GM08714 (cell line): Measurements from ENCODE around the gene ZNF197.
"Not testable (repeated sequence)": the region's sequence is repeated elsewhere in the genome, so short reads cannot be mapped to it uniquely, and the experiment has no call there.

Experiments
- H3K4me3 ChIP-seq: fragments of 200-500 bp; sonication (Bioruptor generic); 2 replicates; pipeline ENCODE4 v1.5.1; 2014; ENCODE audit warnings: mild to moderate bottlenecking, low read length, inconsistent platforms
- ZNF274 ChIP-seq: IDR thresholded peaks from 2 replicates; pipeline ENCODE4 v1.6.1; 2012; ENCODE audit warnings: mild to moderate bottlenecking, low read depth, low read length

ZNF197 gene

DNA sequence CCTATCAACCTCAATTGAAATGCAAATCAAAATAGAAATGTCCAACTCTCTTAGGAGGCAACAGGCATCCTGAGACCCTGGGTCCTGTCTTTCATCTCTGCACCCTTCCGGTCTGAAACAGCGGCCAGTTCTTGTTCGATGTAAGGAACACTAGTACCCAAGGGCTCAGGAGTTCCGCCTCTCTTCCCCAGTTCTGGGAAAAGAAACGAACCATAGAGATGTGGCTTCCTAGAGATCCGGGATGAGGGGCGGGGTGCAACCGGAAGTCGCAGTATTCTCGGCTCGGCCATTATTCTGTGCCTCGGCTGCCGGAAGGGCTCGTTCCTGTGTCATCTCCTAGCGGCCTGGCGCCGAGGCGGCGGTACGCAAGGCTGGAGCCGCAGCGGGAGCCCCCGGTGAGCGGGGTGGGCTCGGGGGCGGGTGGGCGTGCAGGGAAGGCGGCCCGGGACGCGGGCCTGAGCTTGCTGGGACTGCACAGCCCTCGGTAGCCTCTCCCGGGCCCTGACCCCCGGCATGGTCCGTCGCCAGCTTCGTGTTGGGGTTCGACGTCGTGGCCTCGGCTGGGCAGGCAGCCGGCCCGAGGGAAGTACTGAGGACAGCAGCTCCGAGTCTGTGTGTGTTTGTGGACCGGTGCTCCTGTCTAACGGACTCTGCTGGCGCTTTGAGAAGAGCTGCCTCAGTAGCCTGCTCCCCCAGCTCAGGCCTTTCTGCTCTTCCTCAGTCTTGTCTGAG is at the start of gene ZNF197:
TSS of gene ZNF197 (plus strand) at position 288 of the 732 bp plus-strand sequence. CDS start 4,119 bp downstream, outside the sequence.
- no peak for TF ChIP-seq ZNF274
- peak within 1 kb of the TSS; percentile 93 for H3K4me3 ChIP-seq

GRCh38 chr3:44576613-44577012 is 48.2 kb upstream of the ZNF197 start:
- TF ChIP-seq ZNF274 = no peak

DNA sequence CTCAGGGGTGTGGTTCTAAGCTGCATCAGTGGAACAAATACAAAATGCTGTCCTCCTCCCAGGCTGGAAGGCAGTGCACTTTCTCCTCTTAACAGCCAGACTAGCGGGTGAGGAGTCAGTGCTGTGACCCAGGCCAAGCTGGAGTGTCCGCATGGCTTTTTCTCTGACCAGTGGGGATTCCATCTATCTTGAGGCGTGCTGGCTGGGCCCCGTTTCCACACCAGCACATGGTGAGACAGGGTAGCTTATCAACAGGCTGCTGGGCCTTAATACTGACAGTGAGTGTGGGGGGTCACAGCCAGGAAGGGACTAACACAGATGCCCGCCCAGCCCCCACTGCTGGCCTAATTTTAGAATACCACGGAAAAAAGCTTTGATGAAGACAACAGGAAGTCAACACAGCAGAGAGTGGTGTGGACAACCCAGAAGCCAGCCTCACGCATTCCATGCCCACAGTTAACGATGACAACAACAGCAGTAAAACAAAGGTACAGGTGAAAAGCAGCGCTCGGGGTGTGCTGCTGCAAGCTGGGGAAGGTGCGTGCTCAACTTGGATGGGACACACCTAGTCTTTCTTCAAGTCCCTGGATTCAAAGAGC is 47.4 kb upstream of the ZNF197 start:
- not testable (repeated sequence) for H3K4me3 ChIP-seq

More at GRCh38 chr3:44576613-44577012, 48.2 kb upstream of the ZNF197 start:
- H3K4me3 ChIP-seq = no peak overlapping the region

DNA sequence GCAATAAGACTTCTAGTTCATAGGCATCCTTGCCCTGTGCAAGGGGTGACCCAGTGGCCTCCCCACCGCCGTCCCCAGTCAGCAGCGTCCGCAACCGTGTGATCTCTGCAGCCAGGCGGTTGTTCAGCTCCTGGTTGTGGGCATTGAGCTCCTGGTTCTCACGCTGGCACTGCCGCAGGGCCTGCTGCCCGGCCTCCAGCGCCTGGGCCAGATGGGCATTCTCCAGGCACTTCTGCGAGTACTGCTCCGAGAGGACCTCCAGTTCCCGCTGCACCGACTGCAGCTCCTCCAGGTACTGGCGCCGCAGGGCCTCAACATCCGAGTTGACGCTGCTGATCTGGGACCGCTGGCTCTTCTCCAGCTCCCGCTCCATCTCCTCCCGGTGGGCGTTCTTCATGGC is 46.5 kb upstream of the ZNF197 start:
- not testable (repeated sequence) for H3K4me3 ChIP-seq

- H3K4me3 ChIP-seq = not testable (repeated sequence)
Observed at GRCh38 chr3:44578924-44579515, 45.8 kb upstream of the ZNF197 start.

- H3K4me3 ChIP-seq = not testable (repeated sequence)
Observed at GRCh38 chr3:44579749-44580148, 45.1 kb upstream of the ZNF197 start.

GRCh38 chr3:44580971-44581370 is 43.9 kb upstream of the ZNF197 start:
- not testable (repeated sequence) for H3K4me3 ChIP-seq

DNA sequence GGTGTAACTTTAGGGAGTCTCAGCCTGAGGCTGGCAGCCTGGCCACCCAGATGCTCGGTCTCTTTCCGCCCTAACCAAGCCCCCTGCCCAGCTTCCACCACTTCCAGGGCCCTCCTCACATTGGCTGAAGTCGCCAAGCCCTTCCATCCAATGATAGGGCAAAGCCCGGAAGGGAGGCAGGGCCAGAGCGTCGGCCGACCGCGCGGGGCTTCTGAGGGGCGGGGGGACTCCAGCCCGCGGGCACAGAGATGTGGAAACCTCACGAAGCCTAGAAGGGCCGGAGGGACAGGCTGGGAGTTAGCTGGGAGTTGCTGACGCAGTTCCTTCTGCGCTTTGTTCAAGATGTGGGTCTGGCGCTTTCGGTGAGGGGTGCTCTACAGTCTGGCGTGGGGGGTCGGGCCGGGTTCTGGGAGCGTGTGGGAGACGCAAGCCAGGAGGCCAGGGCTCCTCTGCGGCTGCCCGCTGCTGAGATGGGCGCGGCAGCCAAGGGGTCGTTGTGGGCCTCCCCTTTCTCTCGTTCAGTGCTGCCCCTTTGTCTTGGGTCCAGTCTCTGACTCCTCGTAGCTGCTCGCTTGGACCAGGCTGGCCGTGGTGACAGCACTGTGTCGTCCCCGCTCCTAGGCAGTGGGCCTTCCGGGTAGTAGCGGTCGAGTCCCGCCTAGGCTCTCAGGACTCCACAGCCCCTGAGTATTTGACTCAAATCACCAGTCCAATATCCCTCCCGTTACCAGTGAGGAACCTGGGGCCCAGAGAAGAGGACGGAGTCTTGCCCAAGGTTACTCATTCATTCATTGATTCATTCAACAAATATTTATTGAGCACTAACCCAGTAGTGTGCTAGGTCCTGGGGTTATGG is 40.0 kb upstream of the ZNF197 start, which contains the start of gene ZNF660:
TSS of gene ZNF660 (plus strand) at position 319 of the 856 bp plus-strand sequence. CDS start 9,230 bp downstream, outside the sequence.
- TF ChIP-seq ZNF274 = no peak
- peak within 1 kb of the TSS; percentile 37; the same call in 1 of the 2 replicates for H3K4me3 ChIP-seq

- no peak for TF ChIP-seq ZNF274
- H3K4me3 ChIP-seq = no peak overlapping the region
Observed at GRCh38 chr3:44596621-44597020, 28.2 kb upstream of the ZNF197 start.

DNA sequence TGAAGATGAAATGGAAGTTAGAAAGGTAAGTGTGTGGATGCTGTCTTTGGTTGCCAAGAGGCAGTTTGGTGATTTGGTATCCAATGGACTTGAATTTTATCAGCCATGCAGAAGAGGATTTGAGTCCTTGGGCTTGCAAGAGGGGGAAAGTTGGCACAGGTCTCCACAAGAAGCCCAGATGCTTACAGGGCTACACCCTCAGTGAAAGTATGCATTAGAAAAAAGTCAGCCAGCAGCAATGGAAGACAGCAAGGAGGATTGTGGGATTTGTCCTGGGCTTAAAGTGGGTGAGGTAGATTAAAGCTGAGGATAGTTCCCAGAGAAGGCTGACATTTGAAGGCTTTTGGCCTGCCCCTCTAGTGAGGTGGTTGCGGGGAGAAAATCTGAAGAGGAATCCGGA is 23.1 kb upstream of the ZNF197 start:
- no peak overlapping the region for H3K4me3 ChIP-seq
- no peak for TF ChIP-seq ZNF274

DNA sequence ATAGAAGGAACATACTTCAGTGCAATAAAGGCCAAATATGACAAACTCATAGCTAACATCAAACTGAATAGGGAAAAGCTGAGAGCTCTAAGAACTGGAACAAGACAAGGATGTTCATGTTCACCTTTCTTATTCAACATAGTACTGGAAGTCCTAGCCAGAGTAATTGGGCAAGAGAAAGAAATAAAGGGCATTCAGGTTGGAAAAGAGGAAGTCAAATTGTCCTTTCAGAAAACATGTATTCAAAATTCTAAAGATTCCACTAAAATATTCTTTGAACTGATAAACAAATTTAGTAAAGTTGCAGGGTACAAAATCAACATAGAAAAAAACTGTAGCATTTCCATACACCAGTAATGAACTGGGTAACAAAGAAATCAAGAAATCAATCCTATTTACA is 12.2 kb upstream of the ZNF197 start:
- TF ChIP-seq ZNF274 = no peak
- no peak overlapping the region for H3K4me3 ChIP-seq

- TF ChIP-seq ZNF274 = no peak
Observed at GRCh38 chr3:44628716-44629115, 3.9 kb downstream of the ZNF197 start.

GRCh38 chr3:44632193-44632592 is 7.4 kb downstream of the ZNF197 start:
- TF ChIP-seq ZNF274 = no peak
- H3K4me3 ChIP-seq = no peak overlapping the region

More at GRCh38 chr3:44628716-44629115, 3.9 kb downstream of the ZNF197 start:
- no peak overlapping the region for H3K4me3 ChIP-seq

DNA sequence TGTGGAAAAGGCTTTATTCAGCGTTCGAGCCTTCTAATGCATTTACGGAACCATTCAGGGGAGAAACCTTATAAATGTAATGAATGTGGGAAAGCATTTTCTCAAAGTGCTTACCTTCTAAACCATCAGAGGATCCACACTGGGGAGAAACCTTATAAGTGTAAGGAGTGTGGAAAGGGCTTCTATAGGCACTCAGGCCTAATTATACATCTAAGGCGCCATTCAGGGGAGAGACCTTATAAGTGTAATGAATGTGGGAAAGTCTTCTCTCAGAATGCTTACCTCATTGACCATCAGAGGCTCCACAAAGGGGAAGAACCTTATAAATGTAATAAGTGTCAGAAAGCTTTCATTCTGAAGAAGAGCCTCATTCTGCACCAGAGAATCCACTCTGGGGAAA is 17.5 kb downstream of the ZNF197 start:
- TF ChIP-seq ZNF274 = no peak
- no peak overlapping the region for H3K4me3 ChIP-seq
